ENCODE results near the gene BRIX1. TPM values are rescaled to one million over a fixed set of nuclear protein-coding genes. Genes with fewer than 3 reads are reported as not detected.

The BRIX1 gene
- total and polyA plus RNA-seq, 2 of the 13 experiments (the other 11 are each of a cell fraction or from before 2014, with no cell fraction given): 23.6 to 78.4 TPM

DNA sequence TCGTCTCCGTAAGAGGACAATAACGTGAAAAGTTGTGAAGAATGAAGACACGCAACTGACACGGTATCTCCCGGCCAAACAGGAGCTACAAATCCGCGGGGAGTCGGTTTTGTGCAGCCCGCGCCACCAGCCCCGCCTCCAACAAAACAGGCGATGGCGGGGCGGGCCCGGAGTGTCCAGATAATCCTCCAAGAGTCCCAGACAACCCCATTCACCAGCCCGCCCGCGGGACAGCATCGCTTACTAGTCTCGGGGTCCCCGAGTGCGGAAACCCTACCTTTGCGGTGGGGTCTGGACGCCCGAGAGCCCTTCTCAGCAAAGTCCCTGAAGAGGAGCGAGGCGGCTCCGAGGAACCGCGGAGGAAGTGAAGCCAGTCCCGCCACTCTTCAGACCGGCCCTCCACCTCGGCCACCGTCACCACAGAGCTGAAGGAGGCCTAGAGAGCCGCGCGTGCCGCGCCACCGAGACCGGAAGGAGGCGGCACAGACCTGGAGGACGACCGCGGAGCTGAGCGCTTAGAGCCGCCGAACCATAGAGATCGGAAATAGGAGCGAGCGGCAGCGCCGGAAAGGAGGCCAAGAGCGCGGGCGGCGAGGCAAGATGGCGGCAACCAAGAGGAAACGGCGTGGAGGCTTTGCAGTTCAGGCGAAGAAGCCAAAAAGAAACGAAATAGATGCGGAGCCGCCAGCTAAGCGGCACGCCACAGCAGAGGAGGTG, at the start of gene BRIX1, which contains the start of gene RAD1 (continued):
- TF ChIP-seq MAZ (IDR thresholded peaks at IDR 0.05; ENCODE audit: borderline replicate concordance, low read depth, low read length) (peak; percentile 10; the same call in 1 of the 2 replicates), MAZ (CRISPR knock-in tag; IDR thresholded peaks at IDR 0.05; ENCODE audit: low read depth) (peak; percentile 67; the same call in 1 of the 2 replicates), RARG (CRISPR knock-in tag; IDR thresholded peaks at IDR 0.05; ENCODE audit: low read depth) (no peak), BCL6 (CRISPR knock-in tag; IDR thresholded peaks at IDR 0.05) (peak; percentile 60), KMT2B (CRISPR knock-in tag; IDR thresholded peaks at IDR 0.05) (peak; percentile 99), ZNF282 (IDR thresholded peaks at IDR 0.05; ENCODE audit: partially characterized antibody) (no peak), EEA1 (CRISPR knock-in tag; IDR thresholded peaks at IDR 0.05; ENCODE audit: borderline replicate concordance) (peak; percentile 69; the same call in 1 of the 2 replicates), SIX4 (CRISPR knock-in tag; IDR thresholded peaks at IDR 0.05) (peak; percentile 52; the same call in 1 of the 2 replicates), ZBTB20 (CRISPR knock-in tag; IDR thresholded peaks at IDR 0.05; ENCODE audit: borderline replicate concordance, low read depth) (peak; percentile 59; the same call in 1 of the 2 replicates), ZNF431 (CRISPR knock-in tag; IDR thresholded peaks at IDR 0.05; ENCODE audit: borderline replicate concordance, low read depth) (peak; percentile 55), RORA (CRISPR knock-in tag; IDR thresholded peaks at IDR 0.05) (peak; percentile 16; the same call in 1 of the 2 replicates), MED1 (CRISPR knock-in tag; IDR thresholded peaks at IDR 0.05) (peak; percentile 77), ZNF235 (CRISPR knock-in tag; IDR thresholded peaks at IDR 0.05; ENCODE audit: borderline replicate concordance) (peak; percentile 69; the same call in 1 of the 2 replicates), NFKBIZ (CRISPR knock-in tag; IDR thresholded peaks at IDR 0.05) (peak; percentile 51), TFAP4 (IDR thresholded peaks at IDR 0.05; ENCODE audit: borderline replicate concordance, low read depth) (peak; percentile 36; the same call in 1 of the 2 replicates), ZBTB34 (CRISPR knock-in tag; IDR thresholded peaks at IDR 0.05) (no peak), ZNF574 (CRISPR knock-in tag; IDR thresholded peaks at IDR 0.05) (peak; percentile 100), ZNF83 (CRISPR knock-in tag; IDR thresholded peaks at IDR 0.05; ENCODE audit: borderline replicate concordance) (no peak), ZNF343 (CRISPR knock-in tag; IDR thresholded peaks at IDR 0.05) (peak; percentile 92; the same call in 1 of the 2 replicates), POLR2A (IDR thresholded peaks at IDR 0.05; ENCODE audit: insufficient read depth in 1 of 2, low read depth in 2 of 2, low read length in 2 of 2) (peak; percentile 80 to 86), NAIF1 (CRISPR knock-in tag; IDR thresholded peaks at IDR 0.05; ENCODE audit: borderline replicate concordance) (no peak), RARA (CRISPR knock-in tag; IDR thresholded peaks at IDR 0.05) (peak; percentile 25; the same call in 1 of the 2 replicates), ZNF263 (CRISPR knock-in tag; IDR thresholded peaks at IDR 0.05) (no peak), THAP11 (CRISPR knock-in tag; IDR thresholded peaks at IDR 0.05) (peak; percentile 95)
- TF ChIP-seq, protein P1, sequence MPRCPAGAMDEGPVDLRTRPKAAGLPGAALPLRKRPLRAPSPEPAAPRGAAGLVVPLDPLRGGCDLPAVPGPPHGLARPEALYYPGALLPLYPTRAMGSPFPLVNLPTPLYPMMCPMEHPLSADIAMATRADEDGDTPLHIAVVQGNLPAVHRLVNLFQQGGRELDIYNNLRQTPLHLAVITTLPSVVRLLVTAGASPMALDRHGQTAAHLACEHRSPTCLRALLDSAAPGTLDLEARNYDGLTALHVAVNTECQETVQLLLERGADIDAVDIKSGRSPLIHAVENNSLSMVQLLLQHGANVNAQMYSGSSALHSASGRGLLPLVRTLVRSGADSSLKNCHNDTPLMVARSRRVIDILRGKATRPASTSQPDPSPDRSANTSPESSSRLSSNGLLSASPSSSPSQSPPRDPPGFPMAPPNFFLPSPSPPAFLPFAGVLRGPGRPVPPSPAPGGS (CRISPR knock-in tag; IDR thresholded peaks at IDR 0.05): no peak; the same call in 1 of the 2 replicates

All from HepG2 (cell line).